T-helper 22 cell (primary cell): ENCODE data around the gene ACY1.
"Not testable (repeated sequence)": the region's sequence is repeated elsewhere in the genome, so short reads cannot be mapped to it uniquely, and the experiment has no call there.

Experiments used
- DNase-seq: peaks from one replicate; pipeline ENCODE4 v3.0.0-alpha.2; 2020; ENCODE audit warnings: low read depth

ACY1 gene

GRCh38 chr3:51983578-51984268 lies 388 bp downstream of the ACY1 start:
- DNase-seq = no peak

- no peak for DNase-seq
These were observed 923 bp downstream of the ACY1 start for GRCh38 chr3:51984269-51984647.

GRCh38 chr3:51985063-51985462 lies 1.7 kb downstream of the ACY1 start:
- DNase-seq = no peak

GRCh38 chr3:51986010-51986947 lies 2.9 kb downstream of the ACY1 start:
- no peak for DNase-seq

DNA sequence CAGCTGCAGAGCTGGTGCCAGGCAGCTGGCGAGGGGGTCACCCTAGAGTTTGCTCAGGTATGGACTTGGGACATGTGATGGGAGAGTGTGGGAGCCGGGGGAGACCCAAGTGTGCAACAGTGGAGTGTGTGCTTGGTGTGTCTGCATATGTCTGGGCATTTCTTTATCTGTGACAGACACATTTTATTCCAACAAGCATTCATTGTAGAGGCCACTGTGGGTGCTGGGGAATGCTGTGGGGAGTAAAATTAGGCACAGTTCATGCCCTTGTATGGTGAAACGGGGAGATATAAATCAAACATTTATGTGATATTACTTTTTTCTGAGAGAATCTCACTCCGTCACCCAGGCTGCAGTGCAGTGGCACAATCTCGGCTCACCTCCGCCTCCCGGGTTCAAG lies 4.2 kb downstream of the ACY1 start:
- DNase-seq = no peak

GRCh38 chr3:51988286-51989146 lies 5.2 kb downstream of the ACY1 start:
- no peak for DNase-seq

- DNase-seq = not testable (repeated sequence)
These were observed 7.2 kb downstream of the ACY1 start for GRCh38 chr3:51990501-51990971.

GRCh38 chr3:51992017-51992682 lies 8.8 kb downstream of the ACY1 start:
- no peak for DNase-seq

- DNase-seq = not testable (repeated sequence)
These were observed 10.3 kb downstream of the ACY1 start for GRCh38 chr3:51993657-51994056.

DNA sequence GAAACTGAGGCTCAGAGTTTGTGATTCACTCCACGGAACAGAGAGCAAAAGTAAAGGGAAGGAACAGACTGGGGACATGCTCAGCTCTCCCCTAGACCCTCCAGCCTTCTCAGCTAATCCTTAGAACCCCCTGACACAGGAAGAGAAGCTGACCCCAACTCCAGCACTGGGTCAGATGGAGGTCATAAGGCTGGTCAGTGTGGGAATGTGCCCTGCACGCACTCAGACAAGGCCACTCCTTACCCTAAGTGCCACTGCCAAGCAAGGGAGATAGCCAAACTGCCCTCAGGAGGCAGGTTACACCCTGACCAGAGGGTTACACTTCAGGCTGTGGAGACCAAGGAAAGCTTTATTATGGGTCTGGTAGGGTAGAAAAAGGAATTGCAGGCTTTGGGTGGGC lies 11.2 kb downstream of the ACY1 start:
- DNase-seq = no peak

DNA sequence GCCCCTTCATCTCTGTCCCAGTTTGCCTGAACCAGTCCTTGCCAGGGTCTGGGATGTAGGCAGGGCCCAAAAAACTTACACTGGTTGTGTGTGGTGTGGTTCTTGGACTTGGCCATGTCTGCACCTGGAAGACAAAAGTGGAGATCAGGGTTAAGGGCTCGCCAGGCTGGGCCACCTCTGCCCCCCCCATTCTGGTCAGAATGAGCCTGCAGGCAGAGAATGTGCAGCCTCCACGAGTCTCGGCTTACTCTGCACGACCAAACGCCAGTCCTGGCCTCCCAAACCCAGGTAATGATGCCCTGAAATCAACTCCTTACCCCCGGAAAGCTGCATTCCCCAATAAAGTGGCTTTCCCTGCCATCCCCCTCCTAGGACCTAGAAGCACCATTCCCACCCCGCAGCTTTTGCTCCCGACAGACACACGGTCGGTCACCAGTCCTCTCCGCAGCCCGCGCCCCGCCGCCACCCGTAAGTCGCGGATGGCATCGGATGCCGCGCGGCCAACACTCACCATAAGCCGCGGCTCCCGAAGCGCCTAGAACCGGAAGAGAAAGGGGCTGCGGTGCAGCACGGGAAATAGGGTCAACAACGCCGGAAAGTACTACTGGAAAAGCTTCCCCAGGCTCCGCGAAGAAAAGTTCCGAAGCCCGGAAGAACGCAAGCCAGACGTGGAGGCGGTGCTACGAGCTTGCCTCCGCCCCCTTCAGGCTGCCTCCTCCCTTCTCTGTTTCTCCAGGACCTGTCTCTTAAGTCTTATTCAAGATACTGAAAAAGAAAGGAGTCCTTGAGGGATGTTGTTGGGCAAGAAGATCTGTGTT lies 12.2 kb downstream of the ACY1 start, which contains the start of gene RPL29:
RPL29 (minus strand) TSS at position 550 of the 818 bp plus-strand sequence; CDS start at position 116, 434 bp downstream.
- peak; percentile 83 for DNase-seq

DNA sequence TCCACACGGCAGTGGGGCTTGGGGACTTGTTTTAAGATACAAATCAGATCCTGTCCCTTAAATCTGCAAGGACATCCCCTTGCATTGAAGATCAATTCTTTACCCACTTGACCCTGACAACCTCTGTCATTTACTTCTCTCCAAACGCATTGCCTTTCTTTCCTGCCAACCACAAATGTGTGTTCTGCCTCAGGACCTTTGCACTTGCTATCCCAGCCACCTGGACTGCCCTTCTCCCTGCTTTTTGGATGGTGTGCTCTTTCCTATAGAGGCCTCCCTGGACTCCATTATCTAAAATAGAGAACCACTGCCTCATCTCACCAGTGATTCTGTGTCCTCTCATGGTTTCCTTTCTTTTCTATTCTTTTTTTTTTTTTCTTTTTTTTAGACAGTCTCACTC lies 13.8 kb downstream of the ACY1 start:
- DNase-seq = no peak

GRCh38 chr3:51997935-51998596 lies 14.7 kb downstream of the ACY1 start:
- DNase-seq = no peak

DNA sequence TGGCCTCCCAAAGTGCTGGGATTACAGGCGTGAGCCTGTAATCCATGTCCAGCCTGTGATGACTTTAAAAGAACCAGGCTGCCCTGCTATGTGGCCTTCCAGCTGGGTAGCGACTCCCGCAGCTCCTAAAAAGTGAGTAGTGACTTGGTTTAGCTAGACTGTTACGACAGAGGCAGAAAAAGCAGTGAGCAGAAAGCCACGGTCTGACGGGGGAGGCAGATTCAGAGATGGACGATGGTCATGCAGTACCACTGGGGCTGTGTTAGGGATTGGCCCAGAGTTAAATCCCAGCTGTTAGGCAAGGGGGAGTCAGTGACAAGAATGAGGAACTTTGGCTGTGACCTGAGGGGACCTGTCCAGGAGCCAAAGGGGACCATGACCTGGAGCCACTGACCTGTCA lies 15.4 kb downstream of the ACY1 start:
- DNase-seq = no peak

GRCh38 chr3:51999846-52000245 lies 16.5 kb downstream of the ACY1 start:
- no peak for DNase-seq

- peak; percentile 70 for DNase-seq
These were observed 18.2 kb downstream of the ACY1 start for GRCh38 chr3:52001443-52001974.

DNA sequence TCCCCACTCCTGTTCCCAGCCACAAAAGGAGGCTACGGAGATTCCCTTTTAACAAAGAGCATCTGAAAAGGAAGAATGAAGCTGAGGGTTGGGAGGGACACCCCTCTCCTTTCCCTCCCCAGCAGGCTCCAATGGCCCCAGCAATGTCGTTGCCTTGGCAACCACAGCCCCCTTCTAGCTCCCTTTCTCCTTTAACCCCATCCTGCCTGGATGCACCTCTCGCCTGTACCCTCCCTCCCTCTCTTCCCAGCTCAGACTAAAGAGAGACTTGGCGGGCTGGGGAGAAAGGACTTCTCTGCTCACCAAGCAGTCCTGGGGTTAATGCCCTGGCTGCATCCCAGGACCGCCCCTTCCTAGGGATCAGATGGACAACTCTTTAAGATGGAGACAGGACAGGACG lies 19.4 kb downstream of the ACY1 start:
- no peak for DNase-seq

GRCh38 chr3:52004163-52004787 lies 20.9 kb downstream of the ACY1 start:
- DNase-seq = no peak

DNA sequence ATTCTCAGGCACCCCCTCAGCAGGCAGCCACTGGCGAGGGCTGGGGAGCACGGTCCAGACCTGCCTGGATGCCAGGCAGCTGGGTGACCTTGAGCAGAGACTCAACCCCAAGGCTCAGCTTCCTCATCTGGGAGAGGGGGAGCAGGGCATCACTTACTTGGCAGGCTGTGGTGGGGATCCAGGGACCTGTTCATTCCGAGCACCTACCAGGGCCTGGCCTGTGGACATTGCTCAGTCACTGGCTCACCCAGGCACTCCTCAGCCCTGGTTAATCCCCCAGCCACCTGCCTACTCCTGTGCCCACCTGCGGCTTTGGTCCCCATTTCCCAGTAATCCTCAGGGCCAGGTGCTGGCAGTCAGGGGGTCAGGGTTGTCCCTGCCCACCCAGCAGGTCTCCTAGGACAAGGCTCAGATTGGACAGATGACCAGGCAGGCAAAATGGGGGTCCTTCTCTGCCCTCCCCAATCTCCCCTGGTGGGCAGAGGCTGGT lies 21.6 kb downstream of the ACY1 start:
- DNase-seq = no peak
